ENCODE data around the gene B3GNT5. TPM values are rescaled to one million over a fixed set of nuclear protein-coding genes. Genes with fewer than 3 reads are reported as not detected.

The B3GNT5 gene
- polyA plus RNA-seq, 3 donors, result 14.1 to 17.7 (median 14.2) TPM

GRCh38 chr3:183214277-183214612 is 38.8 kb upstream of the B3GNT5 start:
- peaks cover 59% of the 10 kb centered on the region for H3K4me1 Mint-ChIP-seq
- no peaks in the 10 kb centered on the region for H3K27me3 ChIP-seq (ENCODE audit: control insufficient read depth in 2 of 2, insufficient read depth in 2 of 2, low read length in 2 of 2)
- no peak overlapping the region for H3K27ac ChIP-seq (ENCODE audit: low read depth in 1 of 2, low read length in 2 of 2)
- H4K20me1 ChIP-seq (ENCODE audit: insufficient read depth, low read length), result no peaks in the 10 kb centered on the region
- TF ChIP-seq CTCF (IDR thresholded peaks at IDR 0.05), result no peak
- H3K4me3 Mint-ChIP-seq, result no peak overlapping the region
- no peaks in the 10 kb centered on the region for H3K36me3 Mint-ChIP-seq
- no peaks in the 10 kb centered on the region for H3K36me3 ChIP-seq (replicated peaks in 1 of 2; ENCODE audit: control insufficient read depth in 1 of 2, insufficient read depth in 2 of 2, low read length in 2 of 2)
- no peak overlapping the region for H3K4me3 ChIP-seq (replicated peaks in 1 of 3; ENCODE audit: low read depth in 2 of 3, low read length in 3 of 3)
- no peak overlapping the region for H2AFZ ChIP-seq (ENCODE audit: insufficient read depth, low read depth, low read length, poor library complexity, severe bottlenecking)
- no peak overlapping the region for H3K4me2 ChIP-seq (replicated peaks; ENCODE audit: extremely low read depth, low read length, poor library complexity, severe bottlenecking)
- no peaks in the 10 kb centered on the region for H3K9me3 Mint-ChIP-seq
- no peak overlapping the region for H3K27ac Mint-ChIP-seq
- H3K27me3 Mint-ChIP-seq (ENCODE audit: low read depth in 3 of 3), result peaks cover 0 to 10% (median 0%) of the 10 kb centered on the region in 3 donors
- no peaks in the 10 kb centered on the region for H3K9me3 ChIP-seq (replicated peaks in 1 of 2; ENCODE audit: control insufficient read depth in 1 of 2, insufficient read depth in 1 of 2, low read length in 2 of 2)
- no peaks in the 10 kb centered on the region for H3K79me2 ChIP-seq (ENCODE audit: insufficient read depth, low read length)
- H3K9ac ChIP-seq (ENCODE audit: insufficient read depth, low read length, poor library complexity, severe bottlenecking), result no peak overlapping the region
- H3K4me1 ChIP-seq (ENCODE audit: control insufficient read depth in 1 of 2, insufficient read depth in 2 of 2, low read length in 2 of 2), result peaks cover 46 to 55% of the 10 kb centered on the region in 2 donors
- no peak for DNase-seq
- WGBS (ENCODE audit: insufficient coverage), result no CpG with 5 or more reads among the region's 2 CpGs
- intact Hi-C loops (cut with micrococcal nuclease), result loop anchor here (5.0 kb wide), 2 partner anchors 38 to 93 kb away; partner anchors contain the start of gene B3GNT5 (in 1 of the 2)

- peaks cover 50% of the 10 kb centered on the region for H3K4me1 Mint-ChIP-seq
- H3K4me3 ChIP-seq (replicated peaks in 1 of 3; ENCODE audit: low read depth in 2 of 3, low read length in 3 of 3), result no peak overlapping the region
- TF ChIP-seq CTCF (IDR thresholded peaks at IDR 0.05), result no peak
- H3K36me3 ChIP-seq (replicated peaks in 1 of 2; ENCODE audit: control insufficient read depth in 1 of 2, insufficient read depth in 2 of 2, low read length in 2 of 2), result no peaks in the 10 kb centered on the region
- H3K4me3 Mint-ChIP-seq, result no peak overlapping the region
- H3K4me2 ChIP-seq (replicated peaks; ENCODE audit: extremely low read depth, low read length, poor library complexity, severe bottlenecking), result no peak overlapping the region
- no peak for DNase-seq
- H4K20me1 ChIP-seq (ENCODE audit: insufficient read depth, low read length), result no peaks in the 10 kb centered on the region
- H3K4me1 ChIP-seq (ENCODE audit: control insufficient read depth in 1 of 2, insufficient read depth in 2 of 2, low read length in 2 of 2), result peaks cover 35 to 44% of the 10 kb centered on the region in 2 donors
- H3K9me3 ChIP-seq (replicated peaks in 1 of 2; ENCODE audit: control insufficient read depth in 1 of 2, insufficient read depth in 1 of 2, low read length in 2 of 2), result no peaks in the 10 kb centered on the region
- H3K79me2 ChIP-seq (ENCODE audit: insufficient read depth, low read length), result no peaks in the 10 kb centered on the region
- no peak overlapping the region for H3K27ac ChIP-seq (ENCODE audit: low read depth in 1 of 2, low read length in 2 of 2)
- no peaks in the 10 kb centered on the region for H3K36me3 Mint-ChIP-seq
- 93% methylated on average over 2 of the region's 4 CpGs for WGBS (ENCODE audit: insufficient coverage)
- H3K27me3 ChIP-seq (ENCODE audit: control insufficient read depth in 2 of 2, insufficient read depth in 2 of 2, low read length in 2 of 2), result no peaks in the 10 kb centered on the region
- peak overlapping the region in 1 of 7 donors; percentile 43 for H3K27ac Mint-ChIP-seq
- H3K9me3 Mint-ChIP-seq, result no peaks in the 10 kb centered on the region
- intact Hi-C loops (cut with micrococcal nuclease), result no loop called here
- no peak overlapping the region for H3K9ac ChIP-seq (ENCODE audit: insufficient read depth, low read length, poor library complexity, severe bottlenecking)
- H3K27me3 Mint-ChIP-seq (ENCODE audit: low read depth in 3 of 3), result peaks cover 0 to 10% (median under 1%) of the 10 kb centered on the region in 3 donors
- H2AFZ ChIP-seq (ENCODE audit: insufficient read depth, low read depth, low read length, poor library complexity, severe bottlenecking), result no peak overlapping the region
These were observed 37.4 kb upstream of the B3GNT5 start for GRCh38 chr3:183215591-183216202.

Measured in CD14-positive monocyte (primary cell).